Measurements from ENCODE around the gene SERBP1.

- no peak for TF ChIP-seq EP300 (conservative IDR thresholded peaks at IDR 0.05; ENCODE audit: poor library complexity, severe bottlenecking)
- no peak for TF ChIP-seq TAF1 (IDR thresholded peaks at IDR 0.05; ENCODE audit: low read depth)
- TF ChIP-seq CTCF (IDR thresholded peaks at IDR 0.05; ENCODE audit: poor library complexity, severe bottlenecking): no peak
- no peak for TF ChIP-seq POLR2AphosphoS5 (IDR thresholded peaks at IDR 0.05)
- TF ChIP-seq EZH2 (IDR thresholded peaks at IDR 0.05; ENCODE audit: borderline replicate concordance, insufficient read depth, low read length, poor library complexity, severe bottlenecking): no peak
- no peak for TF ChIP-seq REST (IDR thresholded peaks at IDR 0.05; ENCODE audit: borderline replicate concordance)
- TF ChIP-seq RAD21 (conservative IDR thresholded peaks at IDR 0.05): no peak
- no peak for TF ChIP-seq SMC3 (conservative IDR thresholded peaks at IDR 0.05; ENCODE audit: poor library complexity)
- TF ChIP-seq MXI1 (conservative IDR thresholded peaks at IDR 0.05; ENCODE audit: poor library complexity, severe bottlenecking): no peak
Measured at GRCh38 chr1:67457247-67457646, 27.0 kb upstream of the SERBP1 start.

Data from neural cell (in vitro differentiated cells).